ENCODE data around the gene ATG101.

ATG101 gene

DNA sequence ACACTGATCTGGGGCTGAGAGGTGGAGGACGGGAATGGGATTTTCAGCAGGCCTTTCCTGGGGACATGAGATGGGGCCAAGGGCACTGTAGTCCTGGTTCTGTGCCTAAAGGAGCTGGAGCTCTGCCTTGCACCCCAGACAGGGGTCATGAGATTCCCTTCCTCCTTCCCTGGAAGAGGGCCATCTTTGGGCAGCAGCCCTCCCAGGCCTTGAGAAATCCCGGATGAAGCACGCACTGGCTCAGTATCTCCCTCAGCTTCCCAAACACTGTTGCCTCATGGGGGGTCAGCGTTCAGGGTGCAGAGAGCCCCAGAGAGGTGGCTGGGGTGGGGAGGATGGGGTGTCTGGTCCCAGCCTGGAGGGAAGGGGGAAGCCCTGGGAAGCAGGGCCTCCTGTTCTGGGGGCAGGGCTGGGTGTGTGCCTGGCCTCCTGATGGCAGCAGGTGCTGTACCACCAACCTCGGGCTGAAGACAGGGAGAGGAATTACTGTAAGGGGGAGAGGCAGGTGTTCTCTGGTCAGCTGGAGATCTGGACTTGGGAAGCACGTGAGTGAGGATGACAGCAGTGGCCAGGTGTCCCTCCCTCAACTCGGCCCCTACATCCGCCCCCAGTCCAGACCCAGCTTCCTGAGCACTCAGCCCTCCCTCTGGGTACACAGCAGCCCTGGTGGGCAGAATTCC is 26.9 kb upstream of the ATG101 start:
- DNase-seq: no peak

GRCh38 chr12:52043386-52044212 is 26.2 kb upstream of the ATG101 start:
- DNase-seq: no peak

DNA sequence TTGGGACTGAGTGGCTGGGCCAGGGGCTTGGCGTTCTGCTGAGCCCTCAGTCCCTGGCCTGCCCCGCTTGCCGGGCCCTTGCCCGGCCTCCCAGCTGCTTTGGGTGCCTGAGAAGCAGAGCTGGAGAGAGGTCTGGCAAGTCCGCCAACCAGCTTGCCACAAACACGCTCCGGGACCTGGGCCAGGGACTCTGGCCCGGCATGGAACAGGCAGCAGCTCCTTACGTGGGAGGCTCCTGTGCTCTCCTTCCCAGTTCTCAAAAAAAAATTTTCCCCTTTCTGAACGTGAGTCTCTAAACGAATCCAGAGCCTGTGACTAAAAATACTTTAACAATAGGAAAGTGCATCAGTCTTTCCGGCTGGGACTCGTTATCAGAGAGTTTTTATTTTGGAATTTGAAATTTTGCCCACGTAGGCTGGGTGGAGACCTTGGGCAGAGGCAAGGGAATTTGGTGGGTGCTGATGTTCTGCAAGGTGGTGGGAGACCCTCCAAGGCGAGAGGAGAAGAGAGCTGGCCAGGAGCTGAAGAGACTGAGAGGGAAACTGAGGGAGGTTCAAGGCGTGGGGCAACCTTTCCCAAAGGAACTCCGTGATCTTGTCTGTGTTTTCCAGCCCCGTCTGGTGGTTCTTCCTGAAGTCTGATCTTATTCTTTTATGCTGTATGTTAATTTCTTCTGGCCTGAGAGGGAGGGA is 25.3 kb upstream of the ATG101 start:
- DNase-seq: no peak

DNA sequence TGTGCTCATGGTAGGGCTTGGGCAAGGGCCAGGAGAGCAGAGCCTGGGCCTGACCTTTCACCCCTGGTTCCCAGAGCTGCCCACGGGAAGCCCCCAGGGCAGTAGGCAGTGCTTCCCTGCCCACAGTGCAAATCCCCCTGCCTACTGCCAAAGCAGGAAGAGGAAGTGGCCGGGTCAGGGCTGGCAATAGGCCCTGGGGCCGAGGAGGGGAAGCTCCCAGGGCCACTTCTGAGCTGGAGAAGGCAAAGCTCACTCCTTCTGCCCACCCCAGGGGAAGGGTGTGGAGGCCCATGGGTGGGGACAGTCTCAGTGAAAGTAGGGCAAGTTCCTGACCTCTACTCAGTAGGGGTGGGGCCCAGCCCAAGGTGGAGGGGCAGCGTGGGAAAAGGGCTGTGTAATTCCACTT is 24.0 kb upstream of the ATG101 start:
- no peak for DNase-seq

- no peak for DNase-seq
Observed at GRCh38 chr12:52046859-52047258, 22.9 kb upstream of the ATG101 start.

DNA sequence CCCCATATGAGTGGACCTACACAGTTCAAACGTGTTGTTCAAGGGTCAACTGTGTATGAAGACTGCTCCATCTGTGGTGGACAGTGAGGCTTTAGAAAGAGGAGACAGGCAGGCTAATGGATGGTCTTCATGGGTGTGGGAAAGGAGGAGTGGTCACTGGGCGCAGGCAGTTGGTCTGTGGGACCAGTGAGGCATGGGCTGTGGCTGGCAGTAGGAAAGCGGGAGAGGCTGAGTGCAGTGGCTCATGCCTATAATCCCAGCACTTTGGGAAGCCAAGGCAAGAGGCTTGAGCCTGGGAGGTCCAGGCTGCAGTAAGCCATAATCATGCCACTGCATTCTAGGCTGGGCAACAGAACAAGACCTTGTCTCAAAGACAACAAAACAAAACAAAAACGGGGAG is 20.5 kb upstream of the ATG101 start:
- DNase-seq: no peak

- DNase-seq: no peak
Observed at GRCh38 chr12:52049688-52050087, 20.1 kb upstream of the ATG101 start.

DNA sequence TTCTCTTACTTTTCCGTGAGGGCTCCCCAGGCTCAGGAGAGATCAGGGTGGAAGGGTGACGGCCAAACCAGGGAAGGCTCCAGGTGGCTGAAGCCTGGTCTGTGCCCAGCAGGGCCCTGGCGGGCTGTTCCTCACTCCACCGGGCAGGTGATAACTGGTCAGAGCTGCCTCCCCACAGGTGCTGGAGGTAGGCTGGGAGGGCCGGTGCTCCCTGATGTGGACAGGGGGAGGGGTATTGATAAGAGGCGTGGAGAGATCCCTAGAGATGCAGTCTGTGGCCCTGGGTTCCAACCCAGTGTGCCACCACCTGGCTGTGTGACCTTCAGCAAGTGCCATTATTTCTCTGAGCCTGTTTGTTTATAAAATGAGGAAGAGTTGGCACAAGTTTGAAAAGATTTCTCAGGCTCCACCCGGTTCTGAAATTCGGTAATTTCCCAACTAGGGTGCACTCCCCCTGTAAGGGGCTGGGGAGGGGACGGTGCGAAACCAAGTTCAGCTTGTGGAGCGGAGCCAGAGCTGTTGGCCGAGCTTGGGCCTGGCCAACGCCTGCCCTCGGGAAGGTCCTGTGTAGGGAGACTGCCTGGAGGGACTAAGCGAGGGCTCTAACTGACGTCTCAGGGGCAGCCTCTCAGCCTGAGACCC is 19.5 kb upstream of the ATG101 start:
- DNase-seq: no peak

GRCh38 chr12:52050758-52051541 is 18.8 kb upstream of the ATG101 start, which contains the start of gene NR4A1:
NR4A1 (plus strand) TSS chr12:52051442; CDS start chr12:52054329, 2,887 bp downstream.
- peak; percentile 94 to 100 (median 99) for DNase-seq

DNA sequence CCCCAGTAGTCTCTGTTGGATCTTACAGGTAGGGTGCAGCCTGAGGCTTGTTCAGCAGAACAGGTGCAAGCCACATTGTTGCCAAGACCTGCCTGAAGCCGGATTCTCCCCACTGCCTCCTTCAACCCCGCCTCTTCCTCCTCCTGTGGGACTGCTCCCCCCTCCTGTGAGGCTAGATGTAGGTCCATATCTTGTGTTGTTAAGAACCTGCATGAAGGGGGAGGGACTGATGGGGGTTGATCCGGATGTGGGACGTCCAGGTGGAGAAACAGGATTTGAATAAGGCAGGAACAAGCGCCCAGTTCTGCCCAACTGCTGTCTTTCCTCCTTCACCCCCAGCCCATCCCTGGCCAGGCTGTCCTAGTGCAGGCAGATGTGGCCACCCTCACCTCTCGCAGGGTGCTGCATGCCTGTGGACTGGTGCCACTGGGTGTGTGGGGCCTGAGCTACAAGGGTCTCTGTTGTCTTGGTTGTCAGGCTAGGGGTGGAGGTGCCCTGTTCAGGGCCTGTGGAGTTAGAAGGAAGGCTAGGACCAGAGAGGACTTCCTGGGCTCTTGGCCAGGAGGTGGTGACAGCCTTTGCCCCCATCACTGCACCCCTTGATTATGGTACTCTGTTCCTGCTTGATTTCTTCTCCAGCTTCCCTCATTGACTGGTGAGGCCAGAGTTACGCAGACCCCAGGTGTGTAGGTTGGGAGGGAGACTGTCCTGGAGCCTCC is 17.2 kb upstream of the ATG101 start:
- no peak for DNase-seq

- no peak for DNase-seq
Observed at GRCh38 chr12:52053536-52054209, 16.1 kb upstream of the ATG101 start.

- DNase-seq: no peak
Observed at GRCh38 chr12:52054231-52054832, 15.4 kb upstream of the ATG101 start.

- no peak for DNase-seq
Observed at GRCh38 chr12:52054833-52055730, 14.7 kb upstream of the ATG101 start.

GRCh38 chr12:52055731-52056711 is 13.8 kb upstream of the ATG101 start:
- no peak for DNase-seq

DNA sequence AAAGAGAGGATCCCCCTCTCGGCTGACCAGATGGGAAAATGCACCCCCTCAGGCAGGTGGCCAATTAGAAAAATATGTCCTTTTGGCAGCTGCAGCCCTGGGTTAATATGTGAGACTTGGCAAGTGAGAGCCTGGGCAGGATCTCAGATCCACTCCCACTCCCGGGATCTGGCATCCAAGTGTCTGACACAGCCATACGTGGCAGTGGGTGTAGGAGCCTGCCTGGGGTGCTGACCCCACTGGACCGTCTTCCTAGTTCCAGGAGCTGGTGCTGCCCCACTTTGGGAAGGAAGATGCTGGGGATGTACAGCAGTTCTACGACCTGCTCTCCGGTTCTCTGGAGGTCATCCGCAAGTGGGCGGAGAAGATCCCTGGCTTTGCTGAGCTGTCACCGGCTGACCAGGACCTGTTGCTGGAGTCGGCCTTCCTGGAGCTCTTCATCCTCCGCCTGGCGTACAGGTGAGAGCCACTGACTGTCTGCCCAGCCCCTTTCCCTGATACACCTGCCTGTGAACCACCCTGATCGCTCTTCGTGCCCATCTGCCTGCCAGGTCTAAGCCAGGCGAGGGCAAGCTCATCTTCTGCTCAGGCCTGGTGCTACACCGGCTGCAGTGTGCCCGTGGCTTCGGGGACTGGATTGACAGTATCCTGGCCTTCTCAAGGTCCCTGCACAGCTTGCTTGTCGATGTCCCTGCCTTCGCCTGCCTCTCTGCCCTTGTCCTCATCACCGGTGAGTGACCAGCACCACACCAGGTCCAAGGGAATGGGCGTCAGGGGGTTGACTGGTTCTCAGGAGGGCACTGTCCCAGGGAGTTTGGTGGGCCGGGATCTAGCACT is 12.8 kb upstream of the ATG101 start:
- DNase-seq: no peak

GRCh38 chr12:52057638-52058576 is 11.9 kb upstream of the ATG101 start:
- DNase-seq: no peak
